PC-9 (cell line): ENCODE results near the gene PDE6D. TPM values are rescaled to one million over a fixed set of nuclear protein-coding genes. Genes with fewer than 3 reads are reported as not detected.

Experiments used
- BruUV-seq: library from RNA; stranded (reverse); fragments of 400-500 nt; replicated peaks from 2 replicates; lab custom pipeline; 2021; lab: Mats Ljungman, UMichigan
- CTCF ChIA-PET: fragments of 300-600 bp; sonication (Branson Sonifier 250); formaldehyde crosslinking; loops from one replicate; lab custom pipeline; 2022; ENCODE audit warnings: antibody characterized with exemption; lab: Charles Lee
- POLR2A ChIA-PET: fragments of 300-600 bp; sonication (Branson Sonifier 250); formaldehyde crosslinking; loops from one replicate; lab custom pipeline; 2022; ENCODE audit warnings: antibody characterized with exemption; ENCODE audit not compliant: unreplicated experiment; lab: Charles Lee
- DNase-seq, 2 experiments: peaks; one replicate each; pipeline versions ENCODE4 v3.0.0 to v3.0.0-alpha.2; 2015 to 2022; ENCODE audit warnings: mixed read lengths in 1 of 2
- H2AFZ ChIP-seq: fragments of 200-600 bp; sonication (generic); 2 replicates; pipeline ENCODE4 v1.8.1; 2017; ENCODE audit warnings: antibody characterized with exemption
- H3F3A ChIP-seq: fragments of 200-600 bp; sonication (generic); 2 replicates; pipeline ENCODE4 v1.8.1; 2017; ENCODE audit warnings: antibody characterized with exemption, mild to moderate bottlenecking, low read depth; ENCODE audit not compliant: insufficient read depth
- H3K27ac ChIP-seq: fragments of 200-600 bp; sonication (generic); 2 replicates; pipeline ENCODE4 v1.6.1; 2016; ENCODE audit warnings: mixed run types
- H3K27me3 ChIP-seq: fragments of 200-600 bp; sonication (generic); 2 replicates; pipeline ENCODE4 v1.6.1; 2016; ENCODE audit warnings: low read depth, mixed run types; ENCODE audit not compliant: insufficient read depth
- H3K36me3 ChIP-seq: fragments of 200-600 bp; sonication (generic); 2 replicates; pipeline ENCODE4 v1.6.1; 2016; ENCODE audit warnings: low read depth, mixed run types
- H3K4me1 ChIP-seq: fragments of 200-600 bp; sonication (generic); replicated peaks from 2 replicates; pipeline ENCODE4 v1.6.1; 2016; ENCODE audit warnings: mixed run types; ENCODE audit not compliant: insufficient read depth
- H3K4me2 ChIP-seq: fragments of 200-600 bp; sonication (generic); 2 replicates; pipeline ENCODE4 v1.6.1; 2017; ENCODE audit warnings: mixed run types
- H3K4me3 ChIP-seq: fragments of 200-600 bp; sonication (generic); 2 replicates; pipeline ENCODE4 v1.6.1; 2016; ENCODE audit warnings: mixed run types
- H3K79me2 ChIP-seq: fragments of 200-600 bp; sonication (generic); 2 replicates; pipeline ENCODE4 v1.6.1; 2017; ENCODE audit warnings: low read depth, mixed run types
- H3K9me2 ChIP-seq: fragments of 200-600 bp; sonication (generic); 2 replicates; pipeline ENCODE4 v1.8.1; 2017; ENCODE audit warnings: mild to moderate bottlenecking; ENCODE audit not compliant: insufficient read depth
- H3K9me3 ChIP-seq: fragments of 200-600 bp; sonication (generic); 2 replicates; pipeline ENCODE4 v1.8.1; 2016; ENCODE audit warnings: low read depth; ENCODE audit not compliant: insufficient read depth
- H4K20me1 ChIP-seq: fragments of 200-600 bp; sonication (generic); 2 replicates; pipeline ENCODE4 v1.8.1; 2017; ENCODE audit not compliant: insufficient read depth
- CTCF ChIP-seq: fragments of 200-600 bp; sonication (generic); conservative IDR thresholded peaks from 2 replicates; pipeline ENCODE4 v1.6.1; 2017; ENCODE audit warnings: mixed run types, antibody characterized with exemption, mild to moderate bottlenecking, moderate library complexity
- EZH2 ChIP-seq: fragments of 200-600 bp; sonication (generic); IDR thresholded peaks from 2 replicates; pipeline ENCODE4 v1.8.0; 2017; ENCODE audit warnings: antibody characterized with exemption, low read depth
- intact Hi-C: fragments of 100-400 bp; cut with micrococcal nuclease; formaldehyde crosslinking; loops from one replicate; pipeline ENCODE4 v1.10.0; 2022; ENCODE audit not compliant: unreplicated experiment
- total RNA-seq: library from RNA; stranded (reverse); gene quantifications from 2 replicates; pipeline ENCODE4 v1.2.3, GENCODE V29; 2021

The PDE6D gene
- total RNA-seq, 1 experiment from 2014 or later, result 32.2 TPM

GRCh38 chr2:231685349-231686191 lies 95.5 kb downstream of the PDE6D start:
- Histone ChIP-seq H3K36me3 (no peaks in the 10 kb centered on the region), H3F3A (peaks cover 13% of the 10 kb centered on the region; the same call in 1 of the 2 replicates), H3K4me1 (peaks cover 14% of the 10 kb centered on the region), H3K27me3 (no peaks in the 10 kb centered on the region), H3K27ac (no peak overlapping the region), H3K4me2 (no peak overlapping the region), H3K4me3 (no peak overlapping the region), H3K9me3 (no peaks in the 10 kb centered on the region), H2AFZ (no peak overlapping the region), H3K9me2 (no peaks in the 10 kb centered on the region), H3K79me2 (no peaks in the 10 kb centered on the region), H4K20me1 (no peaks in the 10 kb centered on the region)
- intact Hi-C loops, result no loop called here
- no peak for DNase-seq
- no peak; the same call in 1 of the 2 replicates for TF ChIP-seq CTCF
- TF ChIP-seq EZH2, result no peak
- no TSS peak for BruUV-seq
- POLR2A ChIA-PET, result no interaction called here
- CTCF ChIA-PET, result no interaction called here

- H3K4me3 ChIP-seq, result no peak overlapping the region
Measured at GRCh38 chr2:231684314-231685223, 96.5 kb downstream of the PDE6D start.

More at GRCh38 chr2:231684314-231685223, 96.5 kb downstream of the PDE6D start:
- H3K4me1 ChIP-seq, result peaks cover 24% of the 10 kb centered on the region
- no peaks in the 10 kb centered on the region for H3K27me3 ChIP-seq
- no peaks in the 10 kb centered on the region for H3K9me3 ChIP-seq
- intact Hi-C loops, result no loop called here
- POLR2A ChIA-PET, result no interaction called here
- TF ChIP-seq CTCF (no peak), EZH2 (no peak)
- H3F3A ChIP-seq, result peaks cover 21% of the 10 kb centered on the region; the same call in 1 of the 2 replicates
- BruUV-seq, result no TSS peak
- H3K79me2 ChIP-seq, result no peaks in the 10 kb centered on the region
- no peaks in the 10 kb centered on the region for H3K36me3 ChIP-seq
- H3K9me2 ChIP-seq, result no peaks in the 10 kb centered on the region
- H3K27ac ChIP-seq, result no peak overlapping the region
- CTCF ChIA-PET, result interaction anchor here (0.6 kb wide), 2 partner anchors 36 to 60 kb away, joined by 3 to 5 read pairs; no protein-coding TSS in a partner anchor
- no peak overlapping the region for H3K4me2 ChIP-seq
- H4K20me1 ChIP-seq, result no peaks in the 10 kb centered on the region
- DNase-seq, result no peak
- H2AFZ ChIP-seq, result no peak overlapping the region
